BLaER1 (cell line): ENCODE results near the gene RNF115.
"Not testable (repeated sequence)": the region's sequence is repeated elsewhere in the genome, so short reads cannot be mapped to it uniquely, and the experiment has no call there.

Source experiments
- H3K27ac ChIP-seq: shearing (Covaris generic); formaldehyde crosslinking; 2 replicates; pipeline ENCODE4 v1.8.1; 2022
- H3K27me3 ChIP-seq: shearing (Covaris generic); formaldehyde crosslinking; 2 replicates; pipeline ENCODE4 v1.8.1; 2022
- H3K36me3 ChIP-seq: shearing (Covaris generic); formaldehyde crosslinking; 2 replicates; pipeline ENCODE4 v1.8.1; 2022
- H3K4me1 ChIP-seq: shearing (Covaris generic); formaldehyde crosslinking; 2 replicates; pipeline ENCODE4 v1.8.1; 2022
- H3K4me2 ChIP-seq: shearing (Covaris generic); formaldehyde crosslinking; 2 replicates; pipeline ENCODE4 v1.8.1; 2022
- H3K4me3 ChIP-seq: shearing (Covaris generic); formaldehyde crosslinking; 2 replicates; pipeline ENCODE4 v1.8.1; 2022
- H3K9ac ChIP-seq: shearing (Covaris generic); formaldehyde crosslinking; 2 replicates; pipeline ENCODE4 v1.8.1; 2022
- H3K9me3 ChIP-seq: shearing (Covaris generic); formaldehyde crosslinking; 2 replicates; pipeline ENCODE4 v1.8.1; 2022
- H4K20me1 ChIP-seq: shearing (Covaris generic); formaldehyde crosslinking; 2 replicates; pipeline ENCODE4 v1.8.1; 2022
- Cebpa-rat ChIP-seq: shearing (Covaris generic); IDR thresholded peaks from 2 replicates; pipeline ENCODE4 v1.8.1; 2022

RNF115 gene

GRCh38 chr1:145855426-145855948 is 31.6 kb upstream of the RNF115 start:
- Histone ChIP-seq H3K27ac (no peak overlapping the region), H3K36me3 (peaks cover 65% of the 10 kb centered on the region), H3K9me3 (no peaks in the 10 kb centered on the region), H3K27me3 (no peaks in the 10 kb centered on the region), H3K4me1 (peaks cover 20% of the 10 kb centered on the region), H3K4me2 (no peak overlapping the region), H3K4me3 (no peak overlapping the region), H3K9ac (no peak overlapping the region), H4K20me1 (no peaks in the 10 kb centered on the region)
- no peak for TF ChIP-seq Cebpa-rat

- no peak for TF ChIP-seq Cebpa-rat
- Histone ChIP-seq H3K4me1 (peaks cover 19% of the 10 kb centered on the region), H3K4me2 (no peak overlapping the region), H3K4me3 (no peak overlapping the region), H3K36me3 (peaks cover 73% of the 10 kb centered on the region), H3K27ac (no peak overlapping the region), H3K27me3 (no peaks in the 10 kb centered on the region), H4K20me1 (no peaks in the 10 kb centered on the region), H3K9me3 (no peaks in the 10 kb centered on the region), H3K9ac (no peak overlapping the region)
These were observed 25.7 kb upstream of the RNF115 start for GRCh38 chr1:145849356-145850160.

GRCh38 chr1:145847827-145848226 is 23.9 kb upstream of the RNF115 start:
- Histone ChIP-seq H3K4me3 (no peak overlapping the region), H3K9ac (no peak overlapping the region), H3K27me3 (no peaks in the 10 kb centered on the region), H3K4me1 (peaks cover 22% of the 10 kb centered on the region), H3K9me3 (no peaks in the 10 kb centered on the region), H3K27ac (no peak overlapping the region), H3K36me3 (peaks cover 69% of the 10 kb centered on the region), H4K20me1 (no peaks in the 10 kb centered on the region), H3K4me2 (no peak overlapping the region)
- TF ChIP-seq Cebpa-rat: no peak

- H3K36me3 ChIP-seq: peaks cover 69% of the 10 kb centered on the region
- peak overlapping the region; percentile 73 for H3K4me3 ChIP-seq
- peaks cover 22% of the 10 kb centered on the region for H3K4me1 ChIP-seq
- H4K20me1 ChIP-seq: no peaks in the 10 kb centered on the region
- no peak for TF ChIP-seq Cebpa-rat
- peak overlapping the region; percentile 96 for H3K4me2 ChIP-seq
- peak overlapping the region; percentile 79; the same call in 1 of the 2 replicates for H3K27ac ChIP-seq
- no peaks in the 10 kb centered on the region for H3K9me3 ChIP-seq
- peak overlapping the region; percentile 81 for H3K9ac ChIP-seq
- no peaks in the 10 kb centered on the region for H3K27me3 ChIP-seq
These were observed 22.3 kb upstream of the RNF115 start for GRCh38 chr1:145846201-145846612.

GRCh38 chr1:145845514-145846161 is 21.7 kb upstream of the RNF115 start, which contains the start of gene NUDT17:
TSS of gene NUDT17 (plus strand) at chr1:145845630. CDS start at chr1:145845641, 11 bp downstream.
- H3K9ac ChIP-seq: peak within 1 kb of the TSS; percentile 81
- peak within 1 kb of the TSS; percentile 96 for H3K4me2 ChIP-seq
- peak within 1 kb of the TSS; percentile 73 for H3K4me3 ChIP-seq
- no peak for TF ChIP-seq Cebpa-rat
- peak within 1 kb of the TSS; percentile 79 for H3K27ac ChIP-seq
- peaks cover 69% of the 10 kb centered on the region for H3K36me3 ChIP-seq
- no peaks in the 10 kb centered on the region for H3K27me3 ChIP-seq
- H4K20me1 ChIP-seq: no peaks in the 10 kb centered on the region
- peaks cover 22% of the 10 kb centered on the region for H3K4me1 ChIP-seq
- H3K9me3 ChIP-seq: no peaks in the 10 kb centered on the region

GRCh38 chr1:145845144-145845513 is 21.2 kb upstream of the RNF115 start:
- peak overlapping the region; percentile 73 for H3K4me3 ChIP-seq
- no peaks in the 10 kb centered on the region for H3K27me3 ChIP-seq
- no peaks in the 10 kb centered on the region for H3K9me3 ChIP-seq
- peak overlapping the region; percentile 96 for H3K4me2 ChIP-seq
- no peak overlapping the region for H3K27ac ChIP-seq
- peaks cover 69% of the 10 kb centered on the region for H3K36me3 ChIP-seq
- H3K4me1 ChIP-seq: peaks cover 22% of the 10 kb centered on the region
- peak overlapping the region; percentile 81; the same call in 1 of the 2 replicates for H3K9ac ChIP-seq
- TF ChIP-seq Cebpa-rat: no peak
- no peaks in the 10 kb centered on the region for H4K20me1 ChIP-seq

GRCh38 chr1:145843031-145843430 is 19.1 kb upstream of the RNF115 start:
- no peaks in the 10 kb centered on the region for H3K9me3 ChIP-seq
- no peak for TF ChIP-seq Cebpa-rat
- H3K4me2 ChIP-seq: no peak overlapping the region
- peaks cover 69% of the 10 kb centered on the region for H3K36me3 ChIP-seq
- H3K4me3 ChIP-seq: no peak overlapping the region
- no peaks in the 10 kb centered on the region for H3K27me3 ChIP-seq
- no peak overlapping the region for H3K27ac ChIP-seq
- no peak overlapping the region for H3K9ac ChIP-seq
- no peaks in the 10 kb centered on the region for H4K20me1 ChIP-seq
- peaks cover 22% of the 10 kb centered on the region for H3K4me1 ChIP-seq

- no peak for TF ChIP-seq Cebpa-rat
- H3K4me2 ChIP-seq: no peak overlapping the region
- H3K27me3 ChIP-seq: no peaks in the 10 kb centered on the region
These were observed 13.8 kb upstream of the RNF115 start for GRCh38 chr1:145837656-145838055.

GRCh38 chr1:145830810-145831209 is 6.9 kb upstream of the RNF115 start:
- not testable (repeated sequence) for H3K27ac ChIP-seq, H3K4me1 ChIP-seq, H3K4me3 ChIP-seq, H3K27me3 ChIP-seq, H3K4me2 ChIP-seq, H3K9ac ChIP-seq, H3K9me3 ChIP-seq
- H3K36me3 ChIP-seq: peaks cover 100% of the 10 kb centered on the region
- peaks cover 19% of the 10 kb centered on the region; the same call in 1 of the 2 replicates for H4K20me1 ChIP-seq

More at GRCh38 chr1:145837656-145838055, 13.8 kb upstream of the RNF115 start:
- no peak overlapping the region for H3K9ac ChIP-seq
- H3K4me1 ChIP-seq: no peaks in the 10 kb centered on the region
- peaks cover 100% of the 10 kb centered on the region for H3K36me3 ChIP-seq
- H4K20me1 ChIP-seq: no peaks in the 10 kb centered on the region
- H3K4me3 ChIP-seq: no peak overlapping the region
- H3K9me3 ChIP-seq: no peaks in the 10 kb centered on the region
- no peak overlapping the region for H3K27ac ChIP-seq

- Histone ChIP-seq H3K9me3 (no peaks in the 10 kb centered on the region), H3K27me3 (no peaks in the 10 kb centered on the region), H3K4me2 (no peak overlapping the region), H3K9ac (no peak overlapping the region), H3K4me1 (peaks cover 14% of the 10 kb centered on the region), H4K20me1 (peaks cover 30% of the 10 kb centered on the region), H3K27ac (no peak overlapping the region), H3K36me3 (peaks cover 81% of the 10 kb centered on the region), H3K4me3 (no peak overlapping the region)
- TF ChIP-seq Cebpa-rat: no peak
These were observed 4.6 kb upstream of the RNF115 start for GRCh38 chr1:145828367-145829026.
